NCI-H1092 treated with DMSO at 0.1 percent for 48 hours (cell line): ENCODE measurements around the gene C15orf39.

ENCODE experiments used
- DNase-seq: peaks from one replicate; lab custom pipeline; 2025; lab: John Stamatoyannopoulos, UW

The C15orf39 gene

GRCh38 chr15:75197062-75197630, 4.5 kb upstream of the C15orf39 start:
- DNase-seq: no peak

DNA sequence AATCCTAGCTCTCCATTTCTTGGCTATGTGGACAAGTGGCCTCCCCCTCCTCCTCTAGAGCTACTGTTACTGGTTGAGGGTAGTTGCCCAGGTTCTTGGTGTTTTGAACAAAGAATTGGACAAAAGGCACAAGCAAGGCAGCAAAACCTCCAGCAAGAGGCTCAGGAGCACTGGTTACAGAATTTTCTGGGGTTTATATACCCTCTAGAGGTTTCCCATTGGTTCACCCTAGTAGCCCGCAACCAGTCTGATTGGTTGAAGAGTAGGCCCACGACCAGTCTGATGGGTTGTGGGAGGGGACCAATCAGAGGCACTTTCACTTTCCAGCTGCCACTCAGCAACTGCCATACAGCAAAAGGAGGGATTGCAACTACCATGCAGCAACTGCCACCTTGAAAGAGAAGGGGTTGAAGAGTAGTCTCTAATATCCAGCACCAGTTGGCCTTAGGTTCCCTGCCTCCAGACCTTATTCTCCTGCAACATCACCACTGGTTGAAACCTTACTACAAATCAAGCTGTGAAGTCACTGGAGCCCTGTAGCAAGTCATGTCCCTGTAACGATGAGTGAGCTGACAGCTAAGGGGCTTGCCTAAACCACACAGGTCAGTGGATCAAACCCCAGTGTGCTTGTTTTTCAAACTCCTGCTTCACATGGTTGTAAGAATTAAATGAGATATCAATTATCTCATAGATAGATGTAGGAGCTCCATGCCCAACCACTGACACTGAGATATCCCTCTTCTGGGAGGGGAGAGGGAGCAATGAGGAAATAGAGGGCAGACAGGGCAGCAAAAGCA, 2.9 kb upstream of the C15orf39 start:
- DNase-seq: no peak

GRCh38 chr15:75199357-75199940, 2.2 kb upstream of the C15orf39 start:
- no peak for DNase-seq

DNA sequence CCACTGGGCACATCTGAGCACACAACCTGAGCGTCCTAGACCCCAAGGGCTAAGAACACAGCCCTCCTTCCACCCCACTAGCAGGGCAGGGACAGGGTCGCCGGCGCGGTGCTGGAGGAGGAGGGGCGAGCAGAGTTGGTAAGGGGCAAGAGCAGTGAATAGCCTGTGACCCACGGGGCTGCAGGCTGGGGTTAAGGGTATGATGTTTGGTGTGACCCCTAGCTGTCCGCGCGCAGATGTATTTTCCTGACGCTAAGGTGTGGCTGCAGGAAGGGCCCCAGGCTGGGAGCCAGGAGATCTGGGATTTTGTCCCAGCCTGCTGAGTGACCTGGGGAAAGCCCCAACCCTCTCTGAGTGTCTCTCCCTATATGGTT, 1.3 kb upstream of the C15orf39 start:
- no peak for DNase-seq

GRCh38 chr15:75200765-75201615, 692 bp upstream of the C15orf39 start:
- no peak for DNase-seq

DNA sequence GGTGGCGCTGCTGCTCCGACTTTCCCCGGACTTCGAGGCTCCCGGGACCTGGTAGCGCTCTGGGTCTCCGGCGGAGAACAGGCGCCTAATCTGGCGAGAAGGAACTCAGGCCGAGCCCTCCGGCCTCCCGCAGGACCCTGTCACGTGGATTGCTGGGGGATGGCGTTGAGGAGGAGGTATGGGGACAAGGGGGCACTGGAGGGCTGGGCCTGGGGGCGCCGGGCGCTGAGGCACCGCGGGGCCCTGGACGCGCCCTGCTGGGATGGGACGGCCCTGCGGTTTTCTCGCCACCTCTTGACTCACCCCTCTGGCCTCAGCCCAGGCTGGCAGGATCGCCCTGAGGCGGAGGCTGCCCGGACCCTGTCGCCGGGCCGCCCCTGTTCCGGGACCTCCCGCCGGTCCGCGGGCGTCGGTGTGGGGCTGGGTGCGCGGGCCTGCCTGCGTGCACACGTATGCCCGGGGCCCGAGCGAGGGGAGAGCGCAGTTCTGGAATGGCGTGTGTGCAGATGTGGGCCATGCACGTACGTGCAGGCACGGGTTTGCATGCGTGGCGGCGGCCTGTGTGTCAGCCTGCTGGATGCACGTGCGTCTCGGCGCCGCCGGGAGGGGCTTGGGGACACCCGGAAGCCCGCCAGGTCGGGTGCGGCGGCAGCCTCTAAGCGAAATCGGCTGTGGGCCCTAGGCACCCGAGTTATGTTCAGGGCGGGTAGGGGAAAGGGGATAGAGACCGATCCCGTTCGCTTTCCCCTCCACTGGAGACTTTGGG, 752 bp downstream of the C15orf39 start:
- peak; percentile 9 for DNase-seq

DNA sequence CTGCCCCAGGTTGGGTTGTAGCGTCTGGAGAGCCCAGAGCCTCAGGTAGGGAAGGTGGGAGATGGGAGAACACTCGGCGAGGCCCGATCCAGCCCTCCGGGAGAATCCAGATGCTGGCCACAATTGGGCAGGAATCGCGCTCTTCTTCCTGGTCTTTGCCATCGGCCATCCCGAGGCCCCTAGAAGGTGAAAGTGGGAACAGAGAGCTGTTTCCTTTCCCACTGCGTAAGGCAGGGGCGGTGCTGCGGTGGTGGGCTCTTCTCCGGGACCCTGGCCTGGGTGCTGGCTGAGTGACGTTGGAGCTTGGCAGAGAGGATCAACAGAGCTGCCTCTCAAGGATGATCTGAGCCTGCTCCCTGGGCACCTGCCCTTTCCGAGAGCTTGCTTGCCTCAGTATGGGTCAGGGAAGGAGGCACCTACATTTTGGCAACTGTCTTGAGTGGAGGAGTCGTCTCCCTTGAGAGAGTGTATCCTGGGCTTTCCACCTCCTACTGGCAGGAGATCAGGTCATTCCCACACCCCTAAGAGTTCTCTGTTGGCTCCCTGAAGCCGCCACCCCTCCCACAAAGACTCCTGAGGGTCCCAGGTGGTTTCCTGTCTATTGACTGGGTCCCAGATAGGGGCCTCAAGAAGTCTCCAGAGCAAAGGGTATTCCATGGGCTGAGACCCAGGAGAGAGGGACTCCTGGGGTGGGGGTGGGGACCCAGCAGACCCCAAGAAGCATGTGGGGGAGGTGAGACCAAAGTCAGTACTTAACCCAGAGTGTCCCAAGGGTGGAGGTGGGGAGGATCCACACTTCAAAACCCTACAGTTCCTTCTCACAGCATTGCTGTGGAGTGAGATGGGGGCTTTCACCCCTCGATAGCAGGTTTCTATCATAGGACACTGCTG, 1.6 kb downstream of the C15orf39 start:
- no peak for DNase-seq

- no peak for DNase-seq
These were observed 2.2 kb downstream of the C15orf39 start for GRCh38 chr15:75203908-75204263.

DNA sequence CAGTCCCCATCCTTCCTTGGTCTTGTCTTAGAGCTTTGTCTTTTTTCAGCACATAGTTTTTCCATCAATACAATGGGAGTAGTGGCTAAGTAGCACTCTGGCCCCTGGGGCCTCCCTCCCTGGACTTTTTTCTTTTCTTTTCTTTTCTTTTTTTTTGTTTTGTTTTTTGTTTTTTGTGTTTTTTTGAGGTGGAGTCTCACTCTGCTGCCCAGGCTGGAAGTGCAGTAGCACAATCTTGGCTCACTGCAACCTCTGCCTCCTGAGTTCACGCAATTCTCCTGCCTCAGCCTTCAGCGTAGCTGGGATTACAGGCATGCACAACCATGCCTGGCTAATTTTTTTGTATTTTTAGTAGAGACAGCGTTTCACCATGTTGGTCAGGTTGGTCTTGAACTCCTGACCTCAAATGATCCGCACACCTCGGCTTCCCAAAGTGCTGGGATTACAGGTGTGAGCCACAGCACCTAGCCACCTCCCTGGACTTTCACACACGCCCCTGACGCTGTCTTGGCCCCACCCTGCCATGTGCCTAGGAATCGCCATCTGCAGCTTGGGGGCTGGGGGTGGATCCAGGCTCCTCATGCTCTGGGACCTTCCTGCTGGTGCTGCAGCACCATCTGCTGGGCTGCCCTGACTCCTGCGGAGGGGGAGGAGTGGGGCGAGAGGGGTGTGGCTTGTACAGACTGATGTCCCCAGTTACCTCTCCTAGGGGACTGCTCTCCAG, 2.8 kb downstream of the C15orf39 start:
- peak; percentile 64 for DNase-seq

DNA sequence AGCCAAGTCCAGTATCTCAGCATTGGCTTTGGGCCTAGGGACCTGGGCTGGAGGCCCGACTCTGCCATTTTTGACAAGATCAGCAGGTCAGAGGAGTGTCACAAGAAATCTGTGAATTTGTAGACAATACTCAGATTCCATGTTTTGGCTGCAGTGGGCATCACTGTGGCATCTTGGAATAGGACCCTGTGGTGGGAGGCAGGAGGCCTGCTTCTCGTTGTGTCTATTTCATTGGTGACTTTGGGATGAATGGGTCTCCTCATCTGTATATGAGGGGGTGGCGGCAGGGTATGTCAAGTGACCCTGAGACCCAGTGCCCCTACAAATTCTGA, 3.3 kb downstream of the C15orf39 start:
- DNase-seq: no peak

GRCh38 chr15:75206006-75206405, 4.3 kb downstream of the C15orf39 start:
- DNase-seq: no peak

DNA sequence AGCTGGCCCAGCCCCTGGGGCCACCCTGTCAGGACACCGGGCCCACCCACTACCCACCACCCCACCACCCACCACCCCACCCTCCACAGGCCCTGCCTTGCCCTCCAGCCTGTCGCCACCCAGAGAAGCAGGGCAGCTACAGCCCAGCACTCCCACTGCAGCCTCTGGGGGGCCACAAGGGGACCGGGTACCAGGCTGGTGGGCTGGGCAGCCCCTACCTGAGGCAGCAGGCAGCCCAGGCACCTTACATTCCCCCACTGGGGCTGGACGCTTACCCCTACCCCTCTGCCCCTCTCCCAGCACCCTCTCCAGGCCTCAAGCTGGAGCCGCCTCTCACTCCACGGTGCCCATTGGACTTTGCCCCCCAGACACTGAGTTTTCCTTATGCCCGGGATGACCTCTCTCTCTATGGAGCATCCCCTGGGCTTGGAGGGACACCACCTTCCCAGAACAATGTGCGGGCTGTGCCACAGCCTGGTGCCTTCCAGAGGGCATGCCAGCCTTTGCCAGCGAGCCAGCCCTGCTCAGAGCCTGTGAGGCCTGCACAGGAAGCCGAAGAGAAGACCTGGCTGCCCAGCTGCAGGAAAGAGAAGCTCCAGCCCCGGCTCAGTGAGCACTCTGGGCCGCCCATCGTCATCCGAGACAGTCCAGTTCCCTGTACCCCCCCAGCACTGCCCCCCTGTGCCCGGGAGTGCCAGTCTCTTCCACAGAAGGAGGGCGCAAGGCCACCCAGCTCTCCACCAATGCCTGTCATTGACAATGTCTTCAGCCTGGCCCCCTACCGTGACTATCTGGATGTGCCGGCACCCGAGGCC, 5.3 kb downstream of the C15orf39 start:
- DNase-seq: no peak

GRCh38 chr15:75207618-75208500, 6.2 kb downstream of the C15orf39 start:
- no peak for DNase-seq

GRCh38 chr15:75208501-75209288, 7.0 kb downstream of the C15orf39 start:
- no peak for DNase-seq

GRCh38 chr15:75209289-75209676, 7.6 kb downstream of the C15orf39 start:
- no peak for DNase-seq

DNA sequence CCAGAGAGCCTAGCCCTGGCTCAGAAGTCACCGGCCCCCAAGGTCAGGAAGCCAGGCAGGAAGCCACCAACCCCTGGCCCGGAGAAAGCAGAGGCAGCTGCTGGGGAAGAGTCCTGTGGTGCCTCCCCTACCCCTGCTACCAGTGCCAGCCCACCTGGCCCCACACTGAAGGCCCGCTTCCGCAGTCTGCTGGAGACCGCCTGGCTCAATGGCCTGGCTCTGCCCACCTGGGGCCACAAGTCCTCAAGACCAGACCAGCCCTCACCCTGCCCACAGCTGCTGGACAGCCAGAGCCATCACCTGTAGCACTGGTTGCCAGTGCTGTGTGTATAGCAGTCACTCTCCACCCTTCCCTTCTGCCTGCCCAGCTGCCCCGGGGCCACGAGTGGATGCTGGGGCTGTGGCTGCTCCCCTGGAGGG, 9.1 kb downstream of the C15orf39 start:
- no peak for DNase-seq

DNA sequence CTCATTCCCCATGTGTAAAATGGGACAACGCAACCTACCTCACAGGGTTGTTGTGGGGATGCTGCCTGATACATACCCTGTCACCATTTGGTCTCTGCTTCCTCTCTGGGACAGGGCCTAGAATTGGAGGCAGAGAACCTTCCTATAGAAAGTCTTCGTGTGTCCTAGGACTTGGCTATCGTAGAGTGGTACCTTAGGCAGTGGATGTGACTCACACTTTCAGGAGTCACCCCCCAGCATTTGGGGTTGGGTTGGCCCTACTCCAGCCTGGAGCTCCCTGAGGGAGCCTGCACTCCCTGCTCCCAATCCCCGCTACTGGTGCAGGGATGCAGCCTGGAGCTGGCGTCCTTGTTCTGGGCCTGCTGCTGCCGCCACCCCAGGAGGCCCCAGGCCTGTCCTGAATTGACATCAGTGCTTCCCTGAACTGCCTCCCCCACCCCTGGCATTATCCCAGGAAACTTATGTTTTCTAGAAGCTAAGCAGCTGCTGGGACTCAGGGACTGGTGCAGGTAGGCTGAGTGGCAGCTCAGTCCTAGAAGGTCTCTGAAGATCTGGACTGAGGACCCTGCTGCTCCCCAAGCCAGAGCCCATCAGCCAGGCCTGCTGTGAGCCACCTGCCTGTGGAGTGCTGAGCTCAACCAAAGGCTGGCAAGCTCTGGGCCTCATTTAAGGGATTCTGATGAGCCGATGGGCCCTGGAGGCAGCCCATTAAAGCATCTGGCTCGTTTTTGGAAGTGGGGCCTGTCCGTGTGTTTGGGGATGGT, 9.9 kb downstream of the C15orf39 start:
- DNase-seq: no peak
